Omental fat pad (tissue), 4 donors: ENCODE data around the gene TBRG1. TPM values are rescaled to one million over a fixed set of nuclear protein-coding genes. Genes with fewer than 3 reads are reported as not detected.

Source experiments
- ATAC-seq: fragments of 150-250 bp; one replicate; pipeline ENCODE4 v1.9.1; 2016; ENCODE audit warnings: mild to moderate bottlenecking, moderate library complexity; ENCODE audit not compliant: low FRiP score
- DNase-seq: peaks from one replicate; pipeline ENCODE4 v3.0.0-alpha.2; 2019; ENCODE audit warnings: low spot score
- total RNA-seq, 4 donors: library from RNA; depleted of rRNA; stranded (reverse); fragments of >200 nt; gene quantifications; one replicate each; pipeline ENCODE4 v1.1.0, GENCODE V29; 2016
- TF ChIP-seq, protein P1 (sequence below), 3 donors: fragments of 450-650 bp; IDR thresholded peaks; one replicate each; pipeline ENCODE4 v1.5.1; 2016 to 2017; ENCODE audit warnings: antibody characterized with exemption in 3 of 3, mild to moderate bottlenecking in 3 of 3, moderate library complexity in 2 of 3

Gene TBRG1
- total RNA-seq, 4 donors from 2014 or later = 28.6 to 40.7 (median 32.3) TPM

DNA sequence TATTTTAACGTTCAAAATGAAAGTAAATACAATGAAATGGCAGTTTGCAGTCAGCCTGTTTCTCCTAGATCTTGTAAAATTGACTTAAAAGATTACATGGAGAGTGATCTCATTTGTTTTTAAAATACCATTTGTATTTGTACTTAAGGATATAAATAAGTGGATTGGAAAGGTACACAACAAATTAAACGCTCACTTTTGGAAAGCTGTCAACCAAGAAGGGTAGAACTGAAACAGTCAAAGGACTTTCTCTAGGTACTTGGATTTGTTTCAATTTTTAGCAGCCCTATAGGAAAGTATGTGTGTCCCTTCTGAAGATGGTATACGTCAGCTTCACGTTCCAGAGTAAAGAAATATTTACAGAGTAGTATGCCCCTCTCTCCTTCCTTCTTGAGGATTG is 7.3 kb downstream of the TBRG1 start:
- DNase-seq = no peak
- no peak for ATAC-seq

DNA sequence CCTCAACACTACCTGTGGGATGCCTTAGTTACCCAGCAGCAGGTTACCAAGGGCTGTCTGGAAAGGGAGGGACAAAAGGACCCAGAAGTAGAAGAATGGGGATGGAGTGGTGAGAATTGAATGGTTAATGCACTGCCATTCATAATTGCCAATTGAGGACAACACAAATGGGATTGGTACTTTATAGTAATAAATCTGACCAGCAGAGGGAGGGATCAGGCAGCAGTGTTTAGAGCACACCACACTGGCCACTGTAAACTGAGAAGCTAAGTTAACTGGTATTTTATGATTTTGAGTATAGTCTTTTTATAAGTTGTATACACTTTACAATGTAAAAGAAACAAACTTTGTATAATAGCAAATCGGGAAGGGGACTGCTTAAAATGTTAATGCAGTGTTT is 10.7 kb downstream of the TBRG1 start:
- TF ChIP-seq, protein P1, sequence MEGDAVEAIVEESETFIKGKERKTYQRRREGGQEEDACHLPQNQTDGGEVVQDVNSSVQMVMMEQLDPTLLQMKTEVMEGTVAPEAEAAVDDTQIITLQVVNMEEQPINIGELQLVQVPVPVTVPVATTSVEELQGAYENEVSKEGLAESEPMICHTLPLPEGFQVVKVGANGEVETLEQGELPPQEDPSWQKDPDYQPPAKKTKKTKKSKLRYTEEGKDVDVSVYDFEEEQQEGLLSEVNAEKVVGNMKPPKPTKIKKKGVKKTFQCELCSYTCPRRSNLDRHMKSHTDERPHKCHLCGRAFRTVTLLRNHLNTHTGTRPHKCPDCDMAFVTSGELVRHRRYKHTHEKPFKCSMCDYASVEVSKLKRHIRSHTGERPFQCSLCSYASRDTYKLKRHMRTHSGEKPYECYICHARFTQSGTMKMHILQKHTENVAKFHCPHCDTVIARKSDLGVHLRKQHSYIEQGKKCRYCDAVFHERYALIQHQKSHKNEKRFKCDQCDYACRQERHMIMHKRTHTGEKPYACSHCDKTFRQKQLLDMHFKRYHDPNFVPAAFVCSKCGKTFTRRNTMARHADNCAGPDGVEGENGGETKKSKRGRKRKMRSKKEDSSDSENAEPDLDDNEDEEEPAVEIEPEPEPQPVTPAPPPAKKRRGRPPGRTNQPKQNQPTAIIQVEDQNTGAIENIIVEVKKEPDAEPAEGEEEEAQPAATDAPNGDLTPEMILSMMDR (IDR thresholded peaks at IDR 0.05) = no peak
- ATAC-seq = no peak
- DNase-seq = no peak

More for the DNA sequence above, 7.3 kb downstream of the TBRG1 start:
- TF ChIP-seq, protein P1 (IDR thresholded peaks at IDR 0.05) = no peak

DNA sequence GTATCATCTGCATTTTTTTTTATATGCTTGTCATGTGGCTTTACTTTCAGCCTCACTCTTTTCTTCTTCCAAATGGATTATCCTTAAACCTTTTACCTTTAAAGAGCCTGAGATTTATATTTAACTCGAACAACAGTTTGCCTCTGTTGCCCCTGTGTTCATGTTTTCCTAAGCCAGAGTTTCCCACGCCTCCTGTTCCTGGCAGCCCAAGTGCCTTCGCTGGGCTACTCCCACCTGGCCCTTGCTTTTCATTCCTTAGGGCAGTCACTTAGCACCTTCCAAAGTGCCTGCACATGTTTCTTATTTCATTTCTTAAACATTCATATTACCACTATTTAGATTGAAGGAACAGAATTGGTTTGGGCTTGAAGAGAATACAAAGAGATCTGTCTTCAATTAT is 13.3 kb downstream of the TBRG1 start:
- ATAC-seq (no peak), DNase-seq (no peak)
- TF ChIP-seq, protein P1 (IDR thresholded peaks at IDR 0.05) = no peak

DNA sequence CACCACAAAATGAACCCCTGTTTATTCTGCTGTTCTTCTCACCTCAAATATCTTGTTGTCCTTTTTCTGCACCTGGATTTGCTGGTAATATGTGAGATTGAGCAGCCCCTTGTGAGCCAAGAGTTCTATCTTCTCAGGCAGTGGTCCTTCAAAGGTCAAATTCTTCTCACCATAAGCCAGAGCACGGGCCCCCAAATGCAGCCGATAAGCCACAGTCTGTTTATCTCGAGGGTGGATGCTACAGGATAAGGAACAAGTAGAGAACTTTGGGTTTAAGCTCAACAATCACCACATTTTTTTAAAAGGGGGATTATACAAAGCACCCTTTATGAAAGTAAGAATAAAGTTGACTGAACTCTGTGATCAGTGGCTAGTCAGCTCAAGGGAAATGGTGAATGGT is 15.8 kb downstream of the TBRG1 start:
- DNase-seq (no peak), ATAC-seq (no peak)
- TF ChIP-seq, protein P1 (IDR thresholded peaks at IDR 0.05) = no peak

DNA sequence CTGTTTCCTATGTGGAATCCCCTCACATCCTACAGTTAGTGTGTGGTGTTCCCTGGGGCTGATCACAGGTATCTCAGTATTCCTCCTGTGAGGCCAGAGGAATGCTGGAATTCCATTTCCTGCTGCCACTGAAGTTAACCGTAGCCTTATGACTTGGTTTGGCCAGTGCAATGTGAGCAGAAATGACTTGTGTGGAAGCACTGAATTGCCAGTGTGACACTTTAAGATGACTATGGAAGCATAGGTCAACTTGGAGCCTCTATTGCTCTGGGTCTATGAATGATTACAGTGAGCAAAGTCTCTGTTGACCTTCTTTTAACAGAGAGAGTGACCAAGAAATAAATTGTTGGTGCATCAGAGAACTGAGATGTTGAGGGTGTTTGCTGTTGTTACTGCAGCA is 16.5 kb downstream of the TBRG1 start:
- TF ChIP-seq, protein P1 (IDR thresholded peaks at IDR 0.05) = no peak
- ATAC-seq (no peak), DNase-seq (no peak)

DNA sequence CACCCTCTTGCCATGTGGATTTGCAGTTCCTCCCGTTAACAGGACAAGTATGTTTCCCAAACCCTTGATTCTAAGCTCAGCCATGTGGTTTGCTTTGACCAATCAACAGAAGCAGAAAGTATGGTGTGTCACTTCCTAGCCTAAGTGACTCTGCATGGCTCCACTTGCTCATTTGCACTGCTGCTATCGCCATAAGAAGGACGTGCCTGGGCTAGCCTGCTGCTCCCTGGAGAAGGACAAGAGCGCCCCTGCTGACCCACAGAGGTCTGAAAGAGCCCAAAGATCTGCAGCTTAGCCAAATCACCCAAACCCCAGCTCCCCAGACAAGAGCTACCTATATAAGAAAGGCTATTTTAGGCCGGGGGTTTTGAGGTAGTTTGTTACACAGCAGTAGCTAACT is 18.0 kb downstream of the TBRG1 start:
- DNase-seq = no peak
- no peak for ATAC-seq
- TF ChIP-seq, protein P1 (IDR thresholded peaks at IDR 0.05) = no peak

DNA sequence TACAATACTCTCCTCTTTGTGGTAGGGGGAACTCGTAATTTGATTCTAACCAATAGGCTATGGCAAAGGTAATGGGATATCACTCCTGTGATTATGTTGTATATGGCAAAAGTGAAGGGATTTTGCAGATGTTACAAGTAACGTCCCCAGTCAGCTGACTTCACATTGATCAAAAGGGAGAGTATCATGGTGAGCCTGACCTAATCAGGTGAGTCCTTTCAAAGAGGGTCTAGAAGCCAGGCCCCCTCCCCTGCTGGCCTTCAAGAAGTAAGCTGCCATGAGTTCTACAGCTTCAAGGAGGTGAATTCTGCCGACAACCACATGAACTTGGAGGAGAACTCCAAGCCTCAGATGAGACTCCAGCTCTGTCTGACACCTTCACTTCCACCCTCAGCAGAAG is 20.0 kb downstream of the TBRG1 start:
- DNase-seq = no peak
- TF ChIP-seq, protein P1 (IDR thresholded peaks at IDR 0.05) = no peak
- ATAC-seq = no peak
